ENCODE data around the gene ODAM. TPM values are rescaled to one million over a fixed set of nuclear protein-coding genes. Genes with fewer than 3 reads are reported as not detected.
"Not testable (repeated sequence)": the region's sequence is repeated elsewhere in the genome, so short reads cannot be mapped to it uniquely, and the experiment has no call there.

Gene ODAM
- total RNA-seq, 1 donor from 2014 or later: not detected

DNA sequence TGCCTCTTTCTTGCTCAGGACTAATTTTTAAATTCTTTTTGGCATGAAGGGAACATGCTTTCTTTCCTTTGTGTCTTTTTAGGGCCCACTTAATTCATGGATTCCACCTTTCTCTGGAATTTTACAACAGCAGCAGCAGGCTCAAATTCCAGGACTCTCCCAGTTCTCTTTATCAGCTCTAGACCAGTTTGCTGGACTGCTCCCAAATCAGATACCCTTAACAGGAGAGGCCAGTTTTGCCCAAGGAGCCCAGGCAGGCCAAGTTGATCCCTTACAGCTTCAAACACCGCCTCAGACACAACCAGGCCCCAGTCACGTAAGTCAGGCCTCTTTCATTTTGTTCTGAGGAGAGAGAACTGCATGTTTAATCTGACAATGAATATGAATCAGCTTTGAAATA, 2.3 kb downstream of the ODAM start:
- TF ChIP-seq, protein P1, sequence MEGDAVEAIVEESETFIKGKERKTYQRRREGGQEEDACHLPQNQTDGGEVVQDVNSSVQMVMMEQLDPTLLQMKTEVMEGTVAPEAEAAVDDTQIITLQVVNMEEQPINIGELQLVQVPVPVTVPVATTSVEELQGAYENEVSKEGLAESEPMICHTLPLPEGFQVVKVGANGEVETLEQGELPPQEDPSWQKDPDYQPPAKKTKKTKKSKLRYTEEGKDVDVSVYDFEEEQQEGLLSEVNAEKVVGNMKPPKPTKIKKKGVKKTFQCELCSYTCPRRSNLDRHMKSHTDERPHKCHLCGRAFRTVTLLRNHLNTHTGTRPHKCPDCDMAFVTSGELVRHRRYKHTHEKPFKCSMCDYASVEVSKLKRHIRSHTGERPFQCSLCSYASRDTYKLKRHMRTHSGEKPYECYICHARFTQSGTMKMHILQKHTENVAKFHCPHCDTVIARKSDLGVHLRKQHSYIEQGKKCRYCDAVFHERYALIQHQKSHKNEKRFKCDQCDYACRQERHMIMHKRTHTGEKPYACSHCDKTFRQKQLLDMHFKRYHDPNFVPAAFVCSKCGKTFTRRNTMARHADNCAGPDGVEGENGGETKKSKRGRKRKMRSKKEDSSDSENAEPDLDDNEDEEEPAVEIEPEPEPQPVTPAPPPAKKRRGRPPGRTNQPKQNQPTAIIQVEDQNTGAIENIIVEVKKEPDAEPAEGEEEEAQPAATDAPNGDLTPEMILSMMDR (IDR thresholded peaks at IDR 0.05; ENCODE audit: insufficient read depth, low read depth, low read length): no peak
- Mint-ChIP-seq H3K4me3 (ENCODE audit: unreplicated experiment) (no peak overlapping the region), H3K27ac (ENCODE audit: unreplicated experiment) (no peak overlapping the region), H3K27me3 (ENCODE audit: low read depth, unreplicated experiment) (no peaks in the 10 kb centered on the region), H3K4me1 (ENCODE audit: low read depth, unreplicated experiment) (no peaks in the 10 kb centered on the region), H3K36me3 (ENCODE audit: low read depth, unreplicated experiment) (no peaks in the 10 kb centered on the region), H3K9me3 (ENCODE audit: unreplicated experiment) (no peaks in the 10 kb centered on the region)
- H3K79me2 ChIP-seq (ENCODE audit: insufficient read depth, low read length): no peaks in the 10 kb centered on the region
- DNase-seq (ENCODE audit: low read depth): no peak
- no peaks in the 10 kb centered on the region for H3K4me1 ChIP-seq (ENCODE audit: insufficient read depth, low read length)
- H3K27ac ChIP-seq (ENCODE audit: low read depth, low read length): no peak overlapping the region
- H3K9me3 ChIP-seq (ENCODE audit: insufficient read depth, low read depth, low read length): no peaks in the 10 kb centered on the region
- no peaks in the 10 kb centered on the region for H3K27me3 ChIP-seq (ENCODE audit: insufficient read depth, low read length)
- no peak overlapping the region for H3K4me3 ChIP-seq (ENCODE audit: insufficient read depth, low read depth, low read length)
- H3K4me2 ChIP-seq (ENCODE audit: low read length): no peak overlapping the region
- no peak for FAIRE-seq
- H4K20me1 ChIP-seq (ENCODE audit: insufficient read depth, low read length): no peaks in the 10 kb centered on the region
- no peak overlapping the region for H3K9ac ChIP-seq (ENCODE audit: low read length)
- H2AFZ ChIP-seq (ENCODE audit: low read depth, low read length): no peak overlapping the region
- H3K36me3 ChIP-seq (ENCODE audit: insufficient read depth, low read length): no peaks in the 10 kb centered on the region

DNA sequence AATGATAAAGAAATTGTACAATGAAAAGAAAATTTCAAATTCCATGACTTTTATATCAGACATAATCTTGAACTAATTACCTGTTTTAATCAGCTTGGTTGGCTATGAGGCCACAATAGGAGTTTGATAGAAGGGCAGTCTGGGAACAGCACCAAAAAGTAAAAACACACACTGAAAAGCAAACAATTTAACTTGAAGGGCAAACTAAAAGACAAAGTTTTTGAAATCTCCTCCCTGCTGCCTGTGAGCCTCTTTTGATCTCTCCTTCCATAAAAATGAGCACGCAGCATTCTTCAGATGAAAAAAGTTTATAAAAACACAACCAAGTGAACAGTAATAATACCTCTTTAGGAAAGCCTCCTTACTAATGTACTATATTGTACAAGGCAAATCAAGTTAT, 8.1 kb downstream of the ODAM start:
- Histone ChIP-seq H3K4me3 (ENCODE audit: insufficient read depth, low read depth, low read length) (no peak overlapping the region), H3K36me3 (ENCODE audit: insufficient read depth, low read length) (no peaks in the 10 kb centered on the region), H3K27me3 (ENCODE audit: insufficient read depth, low read length) (no peaks in the 10 kb centered on the region), H3K4me1 (ENCODE audit: insufficient read depth, low read length) (no peaks in the 10 kb centered on the region), H4K20me1 (ENCODE audit: insufficient read depth, low read length) (no peaks in the 10 kb centered on the region), H3K79me2 (ENCODE audit: insufficient read depth, low read length) (no peaks in the 10 kb centered on the region), H3K27ac (ENCODE audit: low read depth, low read length) (no peak overlapping the region), H3K9me3 (ENCODE audit: insufficient read depth, low read depth, low read length) (no peaks in the 10 kb centered on the region), H3K9ac (ENCODE audit: low read length) (no peak overlapping the region), H2AFZ (ENCODE audit: low read depth, low read length) (no peak overlapping the region), H3K4me2 (ENCODE audit: low read length) (no peak overlapping the region)
- no peak overlapping the region for H3K4me3 Mint-ChIP-seq (ENCODE audit: unreplicated experiment)
- no peaks in the 10 kb centered on the region for H3K9me3 Mint-ChIP-seq (ENCODE audit: unreplicated experiment)
- no peaks in the 10 kb centered on the region for H3K36me3 Mint-ChIP-seq (ENCODE audit: low read depth, unreplicated experiment)
- H3K27ac Mint-ChIP-seq (ENCODE audit: unreplicated experiment): no peak overlapping the region
- FAIRE-seq: no peak
- no peaks in the 10 kb centered on the region for H3K27me3 Mint-ChIP-seq (ENCODE audit: low read depth, unreplicated experiment)
- no peak for DNase-seq (ENCODE audit: low read depth)
- TF ChIP-seq EZH2 (IDR thresholded peaks at IDR 0.05; ENCODE audit: insufficient read depth, low read length): no peak
- TF ChIP-seq, protein P1 (IDR thresholded peaks at IDR 0.05; ENCODE audit: insufficient read depth, low read depth, low read length): no peak
- H3K4me1 Mint-ChIP-seq (ENCODE audit: low read depth, unreplicated experiment): no peaks in the 10 kb centered on the region

DNA sequence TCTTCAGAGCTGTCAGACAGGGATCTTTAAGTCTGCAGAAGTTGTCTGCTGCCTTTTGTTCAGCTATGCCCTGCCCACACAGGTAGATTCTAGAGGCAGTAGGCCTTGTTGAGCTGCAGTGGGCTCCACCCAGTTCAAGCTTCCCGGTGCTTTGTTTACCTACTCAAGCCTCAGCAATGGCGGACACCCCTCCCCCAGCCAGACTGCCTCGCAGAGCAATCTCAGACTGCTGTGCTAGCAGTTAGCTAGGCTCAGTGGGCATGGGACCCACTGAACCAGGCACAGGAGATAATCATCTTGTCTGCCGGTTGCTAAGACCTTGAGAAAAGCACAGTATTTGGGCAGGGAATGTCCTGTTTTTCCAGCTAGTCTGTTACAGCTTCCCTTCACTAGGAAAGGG, 17.2 kb downstream of the ODAM start:
- H3K4me1 Mint-ChIP-seq (ENCODE audit: low read depth, unreplicated experiment); H3K36me3 ChIP-seq (ENCODE audit: insufficient read depth, low read length); H4K20me1 ChIP-seq (ENCODE audit: insufficient read depth, low read length); H3K9me3 ChIP-seq (ENCODE audit: insufficient read depth, low read depth, low read length); DNase-seq (ENCODE audit: low read depth); H3K27me3 Mint-ChIP-seq (ENCODE audit: low read depth, unreplicated experiment); H3K4me2 ChIP-seq (ENCODE audit: low read length); H3K27ac ChIP-seq (ENCODE audit: low read depth, low read length); H3K4me3 Mint-ChIP-seq (ENCODE audit: unreplicated experiment); H3K9me3 Mint-ChIP-seq (ENCODE audit: unreplicated experiment); H3K79me2 ChIP-seq (ENCODE audit: insufficient read depth, low read length); H3K9ac ChIP-seq (ENCODE audit: low read length); H2AFZ ChIP-seq (ENCODE audit: low read depth, low read length); H3K36me3 Mint-ChIP-seq (ENCODE audit: low read depth, unreplicated experiment); H3K4me1 ChIP-seq (ENCODE audit: insufficient read depth, low read length); H3K27me3 ChIP-seq (ENCODE audit: insufficient read depth, low read length); H3K4me3 ChIP-seq (ENCODE audit: insufficient read depth, low read depth, low read length); FAIRE-seq; H3K27ac Mint-ChIP-seq (ENCODE audit: unreplicated experiment): not testable (repeated sequence)

DNA sequence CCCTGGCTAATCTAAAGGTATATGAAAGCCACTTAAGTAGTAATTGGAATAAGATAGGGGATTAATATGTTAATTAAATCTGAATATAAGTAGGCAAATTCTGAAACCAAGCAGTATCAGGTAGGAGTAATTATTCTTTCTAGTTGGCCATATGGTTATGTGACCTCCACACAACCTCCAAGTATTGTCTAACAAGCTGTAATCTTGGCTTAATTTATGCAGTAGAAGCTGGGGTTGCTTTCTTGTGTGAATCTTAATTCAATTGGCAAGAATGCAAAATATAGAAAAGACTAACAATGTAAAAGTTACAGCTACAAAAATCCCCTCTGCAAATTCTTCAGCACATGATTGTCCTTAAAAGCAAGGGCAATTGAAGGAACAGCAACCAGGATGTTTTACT, 20.6 kb downstream of the ODAM start:
- H3K4me2 ChIP-seq (ENCODE audit: low read length); DNase-seq (ENCODE audit: low read depth); H3K27ac ChIP-seq (ENCODE audit: low read depth, low read length); H4K20me1 ChIP-seq (ENCODE audit: insufficient read depth, low read length); H3K4me1 ChIP-seq (ENCODE audit: insufficient read depth, low read length); H3K4me1 Mint-ChIP-seq (ENCODE audit: low read depth, unreplicated experiment); H3K36me3 ChIP-seq (ENCODE audit: insufficient read depth, low read length); H3K9me3 ChIP-seq (ENCODE audit: insufficient read depth, low read depth, low read length); H3K27ac Mint-ChIP-seq (ENCODE audit: unreplicated experiment); H3K27me3 Mint-ChIP-seq (ENCODE audit: low read depth, unreplicated experiment); FAIRE-seq; H2AFZ ChIP-seq (ENCODE audit: low read depth, low read length); H3K4me3 Mint-ChIP-seq (ENCODE audit: unreplicated experiment); H3K4me3 ChIP-seq (ENCODE audit: insufficient read depth, low read depth, low read length); H3K27me3 ChIP-seq (ENCODE audit: insufficient read depth, low read length); H3K36me3 Mint-ChIP-seq (ENCODE audit: low read depth, unreplicated experiment); H3K79me2 ChIP-seq (ENCODE audit: insufficient read depth, low read length); H3K9me3 Mint-ChIP-seq (ENCODE audit: unreplicated experiment); H3K9ac ChIP-seq (ENCODE audit: low read length): not testable (repeated sequence)

DNA sequence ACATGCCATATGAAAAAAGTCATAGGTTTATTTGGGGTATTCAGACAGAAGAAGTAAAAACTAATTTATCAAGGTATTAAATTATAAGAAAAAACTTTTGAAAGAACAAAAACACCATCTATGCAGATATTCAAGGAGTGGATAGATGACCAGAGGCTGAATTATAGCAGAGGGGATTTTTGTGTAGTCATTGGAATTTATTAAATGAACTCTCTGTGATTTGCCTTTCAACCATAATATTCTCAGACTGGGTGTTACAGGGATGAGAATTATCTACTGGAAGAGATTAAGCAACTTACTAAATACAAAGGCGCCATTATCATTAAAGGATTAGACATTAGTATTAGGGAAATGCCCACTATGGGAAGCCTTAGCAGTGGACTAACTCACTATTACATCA, 21.0 kb downstream of the ODAM start:
- not testable (repeated sequence) for H3K36me3 ChIP-seq (ENCODE audit: insufficient read depth, low read length); H3K4me1 Mint-ChIP-seq (ENCODE audit: low read depth, unreplicated experiment); H3K4me2 ChIP-seq (ENCODE audit: low read length); DNase-seq (ENCODE audit: low read depth); H3K27ac ChIP-seq (ENCODE audit: low read depth, low read length); H3K27me3 ChIP-seq (ENCODE audit: insufficient read depth, low read length); H3K27ac Mint-ChIP-seq (ENCODE audit: unreplicated experiment); H3K27me3 Mint-ChIP-seq (ENCODE audit: low read depth, unreplicated experiment); H3K9me3 ChIP-seq (ENCODE audit: insufficient read depth, low read depth, low read length); H3K9ac ChIP-seq (ENCODE audit: low read length); H3K4me3 ChIP-seq (ENCODE audit: insufficient read depth, low read depth, low read length); H4K20me1 ChIP-seq (ENCODE audit: insufficient read depth, low read length); H2AFZ ChIP-seq (ENCODE audit: low read depth, low read length); H3K4me3 Mint-ChIP-seq (ENCODE audit: unreplicated experiment); H3K36me3 Mint-ChIP-seq (ENCODE audit: low read depth, unreplicated experiment); H3K4me1 ChIP-seq (ENCODE audit: insufficient read depth, low read length); H3K79me2 ChIP-seq (ENCODE audit: insufficient read depth, low read length); H3K9me3 Mint-ChIP-seq (ENCODE audit: unreplicated experiment)
- peak; percentile 47 for FAIRE-seq
